HG03378 (cell line): ENCODE measurements around the gene HHAT.

Source experiments
- ATAC-seq: cut with Tn5 transposase; IDR thresholded peaks from one replicate; pipeline ENCODE4 v1.9.1; 2021; ENCODE audit warnings: mild to moderate bottlenecking, moderate library complexity; ENCODE audit not compliant: unreplicated experiment

HHAT gene

DNA sequence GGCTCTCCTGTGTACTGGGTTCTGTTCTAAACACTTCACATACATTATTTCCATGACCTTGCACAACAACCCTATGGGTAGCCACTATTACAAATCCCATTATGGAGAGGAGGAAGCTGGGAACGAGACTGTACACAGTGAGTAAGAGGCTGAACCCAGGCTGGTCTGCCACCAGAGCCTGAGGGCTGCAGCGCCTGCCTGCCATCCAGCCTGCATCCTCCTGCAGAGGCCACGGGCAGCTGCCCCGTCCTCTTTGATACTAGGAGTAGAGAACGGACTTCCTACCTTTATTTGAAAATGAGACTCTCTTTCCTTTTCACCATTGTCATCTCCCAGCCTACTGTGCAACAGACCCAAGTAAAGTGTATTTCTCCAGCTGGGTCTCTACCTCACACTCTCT is 370.0 kb downstream of the HHAT start:
- no peak for ATAC-seq

DNA sequence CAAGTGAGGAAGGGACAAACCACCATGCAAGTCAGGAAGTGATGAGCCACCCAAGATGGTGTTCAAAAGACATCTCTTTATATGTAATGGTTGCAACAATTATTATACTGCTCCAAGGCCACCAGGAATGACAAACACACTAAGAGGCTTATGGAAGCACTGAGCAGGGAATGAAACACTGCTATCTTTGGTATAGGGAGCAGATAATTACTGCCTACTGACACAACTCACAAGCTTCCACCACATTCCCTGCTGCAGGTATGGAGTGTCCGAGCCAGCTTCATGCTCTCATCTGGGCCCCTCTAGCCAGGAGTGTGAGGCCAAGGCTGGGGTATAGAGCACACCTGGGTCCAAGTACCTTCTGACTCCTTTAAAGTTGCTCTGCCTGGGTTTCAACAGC is 371.4 kb downstream of the HHAT start:
- ATAC-seq: no peak

DNA sequence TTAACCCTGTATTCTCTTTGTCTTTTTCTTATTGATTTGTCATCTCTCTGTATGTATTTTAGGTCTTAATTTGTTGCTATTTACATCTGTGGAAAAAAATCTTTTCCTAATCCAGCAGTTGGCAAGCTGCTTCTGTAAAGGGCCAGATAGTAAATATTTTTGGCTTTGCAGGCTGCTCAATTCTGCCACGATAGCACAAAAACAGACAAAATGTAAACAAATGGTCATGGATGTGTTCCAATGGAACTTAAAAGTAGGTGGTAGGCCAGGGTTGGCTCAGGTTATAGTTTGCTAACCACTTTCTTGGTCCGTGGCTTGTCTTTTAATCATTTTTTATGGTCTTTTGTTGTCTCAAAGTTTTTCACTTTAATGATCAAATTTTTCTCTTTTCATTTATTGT is 371.8 kb downstream of the HHAT start:
- no peak for ATAC-seq

DNA sequence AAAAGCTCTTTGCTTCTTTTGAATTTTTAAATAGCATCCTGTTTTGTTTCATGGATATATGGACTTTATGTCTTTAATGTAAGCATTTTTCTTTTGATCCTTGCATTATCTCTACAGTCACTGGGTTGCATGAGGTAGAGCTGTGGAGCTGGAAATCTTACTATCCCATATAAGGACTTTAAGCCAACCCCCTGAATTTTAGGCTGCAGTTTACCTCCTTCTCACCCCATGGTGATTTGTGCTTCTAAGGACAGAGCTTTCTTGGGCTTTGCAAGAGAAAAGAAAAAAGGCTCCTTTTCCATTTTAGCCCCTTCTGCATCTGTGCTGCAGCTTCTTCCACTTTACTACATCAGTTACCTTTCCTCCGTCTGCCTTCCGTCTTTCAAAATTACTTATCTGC is 373.8 kb downstream of the HHAT start:
- ATAC-seq: no peak

DNA sequence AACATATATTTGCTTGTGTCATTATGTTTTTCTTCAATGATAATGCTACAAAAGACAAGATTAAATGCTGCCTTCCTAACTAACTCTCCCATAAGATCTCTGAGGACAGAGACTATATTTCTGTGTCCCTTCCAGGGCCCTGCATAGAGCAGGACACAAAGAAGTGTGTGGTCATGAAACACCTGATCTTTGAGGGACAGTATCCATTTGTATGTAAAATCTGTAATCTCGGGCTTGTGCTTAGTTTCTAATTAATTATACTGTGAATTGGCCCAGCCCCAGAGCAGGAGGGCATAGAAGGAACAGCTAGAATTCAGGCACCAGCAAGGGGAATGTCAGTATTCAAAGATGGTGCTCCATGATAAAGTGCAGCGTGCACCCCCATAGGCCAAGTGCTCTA is 374.9 kb downstream of the HHAT start:
- no peak for ATAC-seq

DNA sequence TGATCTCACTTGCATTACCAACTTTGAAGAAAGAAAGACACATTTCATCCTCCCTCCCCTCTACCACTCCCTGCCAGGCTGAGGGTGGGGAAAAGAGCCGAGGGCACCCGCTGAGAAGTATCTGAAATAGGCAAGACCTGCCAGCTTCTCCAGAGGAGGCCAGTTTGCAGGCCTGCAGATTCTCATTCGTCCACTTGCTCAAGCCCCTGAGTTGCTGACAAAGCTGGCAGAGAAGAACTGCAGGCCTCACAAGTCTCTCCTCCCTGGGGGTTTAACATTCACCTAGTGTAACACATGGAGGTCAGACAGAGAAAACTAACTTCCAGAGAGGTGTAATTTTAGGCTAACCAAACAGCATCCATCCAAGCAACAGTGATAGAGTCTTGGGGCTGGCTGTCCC is 376.4 kb downstream of the HHAT start:
- no peak for ATAC-seq

DNA sequence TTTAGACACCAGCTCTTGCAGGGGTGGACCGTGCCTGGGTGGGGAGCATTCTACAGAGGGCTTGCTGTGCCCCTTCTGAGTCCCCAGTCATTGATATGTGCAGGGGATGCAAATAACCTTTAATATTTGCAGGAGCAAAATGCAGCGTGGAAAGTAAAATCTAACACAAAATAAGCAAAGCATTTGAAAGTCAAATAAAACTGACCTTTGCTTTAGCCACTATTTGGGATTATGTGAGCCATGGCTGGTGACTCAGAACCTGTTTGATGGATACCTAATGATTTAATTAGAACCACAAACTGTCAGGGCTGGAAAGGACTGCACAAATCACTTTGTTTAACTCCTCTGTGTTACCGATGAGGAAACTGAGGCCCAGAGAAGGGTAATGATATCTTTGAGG is 377.5 kb downstream of the HHAT start:
- ATAC-seq: no peak

DNA sequence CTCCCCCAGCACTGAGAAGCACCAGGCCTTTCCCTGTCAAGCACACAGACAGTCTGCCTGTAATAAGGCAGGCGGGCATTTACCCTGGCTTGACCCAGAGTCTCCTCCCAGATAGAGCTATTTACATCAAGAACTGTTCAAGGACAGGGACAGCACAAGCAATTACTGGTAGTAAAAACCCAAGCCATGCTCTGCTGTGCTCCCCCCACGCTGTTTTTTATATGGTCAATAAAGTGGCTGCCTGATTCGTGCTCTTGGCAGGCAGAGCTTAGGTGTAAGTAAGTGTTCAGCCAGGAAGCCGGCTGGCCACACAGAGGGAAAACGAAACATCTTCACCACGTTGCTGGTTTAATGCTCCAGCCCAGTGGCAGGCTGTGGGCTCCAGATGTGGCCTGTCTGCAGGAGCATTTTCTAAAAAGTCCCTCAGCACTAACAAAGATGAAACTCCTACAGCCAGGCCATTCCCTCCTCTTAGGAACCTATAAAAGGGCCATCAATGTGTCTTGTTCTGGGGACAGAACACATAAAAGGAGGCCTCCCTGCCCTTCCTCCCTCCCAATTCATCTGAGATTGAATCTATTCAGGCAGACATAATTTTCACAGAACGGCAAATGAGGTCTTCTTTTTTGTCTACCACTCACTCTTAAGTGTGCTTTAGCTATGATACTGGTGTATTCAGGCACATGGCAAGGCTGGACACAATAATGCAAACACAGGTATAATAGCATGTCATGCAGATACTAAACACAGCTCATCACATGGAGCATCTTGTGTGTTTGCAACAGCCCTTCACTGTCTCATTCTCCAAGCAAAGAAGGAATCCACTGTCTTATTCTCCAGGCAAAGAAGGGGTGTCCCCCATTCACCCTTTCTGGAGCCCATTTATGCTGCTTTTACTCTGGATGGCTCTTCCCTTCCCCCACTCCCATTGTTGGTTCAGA is 378.9 kb downstream of the HHAT start:
- no peak for ATAC-seq

DNA sequence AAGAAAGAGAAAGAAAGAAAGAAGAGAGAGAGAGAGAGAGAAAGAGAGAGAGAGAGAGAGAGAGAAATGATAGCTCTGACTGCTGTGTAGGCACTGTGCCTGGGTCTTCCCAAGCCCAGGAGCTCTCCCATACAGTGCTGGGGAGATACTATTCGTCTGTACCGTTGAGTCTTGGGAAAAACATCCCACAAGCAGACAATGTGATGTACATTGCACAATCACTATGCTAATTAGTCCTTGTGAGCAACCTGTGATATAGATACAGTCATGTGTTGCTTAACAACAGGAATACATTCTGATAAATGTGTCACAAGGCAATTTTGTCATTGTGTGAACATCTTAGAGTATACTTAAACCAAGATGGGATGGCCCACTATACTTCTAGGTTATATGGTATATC is 381.0 kb downstream of the HHAT start:
- ATAC-seq: no peak

DNA sequence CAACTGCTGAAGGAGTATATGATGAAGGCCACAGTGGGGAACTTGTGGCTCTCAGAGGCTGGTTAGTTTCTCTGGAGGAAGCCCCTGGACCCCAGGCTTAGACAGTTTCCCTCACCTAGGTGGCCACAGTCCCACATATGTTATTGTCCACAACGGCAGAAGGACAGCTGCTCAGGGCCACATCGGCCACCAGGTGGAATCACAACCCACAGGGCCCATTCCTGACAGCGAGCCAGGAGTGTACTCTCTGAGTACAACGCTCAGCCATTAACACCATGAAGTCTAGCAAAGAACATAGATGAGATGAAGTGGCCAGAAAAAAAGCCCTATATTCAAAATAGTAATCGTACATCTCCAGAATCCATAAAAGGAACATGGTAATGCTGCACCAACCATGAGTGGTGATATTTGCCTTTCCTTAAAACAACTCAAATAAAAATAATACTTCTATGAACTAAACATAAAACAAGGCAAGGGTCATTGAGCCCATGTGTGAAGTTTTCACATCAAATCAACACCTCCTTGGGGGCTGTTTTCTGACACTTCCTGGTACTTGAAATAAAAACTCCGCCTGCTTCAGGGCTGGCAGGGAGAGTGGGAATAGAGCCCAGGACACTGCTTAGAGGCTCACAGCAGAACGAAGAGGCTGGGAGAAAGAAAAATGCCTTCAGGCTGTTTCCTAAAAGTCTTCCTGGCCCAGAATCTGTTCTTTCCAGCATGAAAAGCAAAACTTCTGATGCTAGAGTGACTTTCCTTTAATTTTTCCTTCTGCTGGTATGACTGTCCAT is 383.3 kb downstream of the HHAT start:
- no peak for ATAC-seq

DNA sequence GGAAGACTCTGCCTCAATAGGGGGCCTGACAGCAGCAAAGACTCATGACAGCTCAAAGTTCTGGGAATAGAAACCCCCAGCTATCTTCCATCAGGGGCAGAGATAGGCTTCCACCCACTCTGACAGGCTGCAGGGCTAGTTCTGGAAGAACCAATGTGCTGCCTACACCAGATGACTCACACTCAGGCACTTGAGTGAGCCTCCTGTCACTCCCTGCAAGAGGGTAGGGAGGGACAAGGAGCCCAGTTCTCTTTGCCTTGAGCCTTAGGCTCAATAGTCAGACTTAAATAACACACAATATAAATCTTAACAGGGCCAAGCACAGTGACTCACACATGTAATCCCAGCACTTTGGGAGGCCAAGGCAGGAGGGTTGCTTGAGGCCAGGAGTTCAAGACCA is 386.4 kb downstream of the HHAT start:
- no peak for ATAC-seq

DNA sequence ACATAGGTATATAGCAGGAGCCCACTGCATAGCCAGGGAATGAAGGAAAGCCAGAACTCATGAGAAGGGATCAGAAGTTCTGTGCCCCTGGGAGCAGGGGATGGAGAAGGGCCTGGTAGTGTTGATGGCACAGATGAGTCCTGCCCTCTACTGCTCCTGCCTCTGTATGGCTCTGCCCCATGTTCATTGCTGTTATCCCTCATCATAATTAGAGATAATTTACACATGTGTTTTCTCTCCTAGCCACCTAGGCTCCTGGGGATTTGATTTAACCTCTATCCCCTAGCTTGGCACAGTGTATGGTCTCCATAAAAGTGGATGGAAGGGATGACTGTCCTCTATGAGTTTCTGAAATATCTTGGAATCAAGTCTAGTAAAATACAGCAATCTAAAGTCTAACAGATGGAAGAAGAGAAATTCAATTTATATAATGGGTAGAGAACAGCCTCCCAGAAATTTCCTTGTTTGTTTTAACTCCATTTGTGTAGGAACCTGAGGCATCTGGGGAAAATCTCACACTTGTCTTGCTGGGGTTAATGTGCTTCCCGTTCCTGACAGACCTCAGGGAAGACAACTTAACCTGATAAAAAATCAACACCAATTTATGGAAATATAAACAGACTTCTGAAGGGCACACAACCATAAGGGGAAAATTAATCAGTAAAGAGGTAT is 393.8 kb downstream of the HHAT start:
- no peak for ATAC-seq

DNA sequence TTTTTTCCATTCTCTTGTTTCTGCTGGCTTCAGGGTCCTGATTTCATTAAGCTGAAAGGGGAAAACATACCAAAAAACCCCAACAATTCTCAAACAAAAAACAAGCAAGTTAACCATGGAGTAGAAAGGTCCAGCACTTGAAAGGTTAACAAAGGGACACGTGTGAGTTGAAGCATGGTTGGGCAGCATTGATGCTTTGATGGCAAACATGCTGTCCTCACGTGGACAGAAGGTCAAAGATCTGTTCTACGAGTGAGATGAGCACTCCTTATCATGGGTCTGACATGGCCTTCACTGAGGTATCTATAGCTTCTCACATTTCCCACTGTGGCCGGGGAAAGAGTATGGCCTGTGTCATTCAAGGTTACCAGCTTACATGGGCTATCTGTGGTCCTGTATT is 394.9 kb downstream of the HHAT start:
- ATAC-seq: no peak

DNA sequence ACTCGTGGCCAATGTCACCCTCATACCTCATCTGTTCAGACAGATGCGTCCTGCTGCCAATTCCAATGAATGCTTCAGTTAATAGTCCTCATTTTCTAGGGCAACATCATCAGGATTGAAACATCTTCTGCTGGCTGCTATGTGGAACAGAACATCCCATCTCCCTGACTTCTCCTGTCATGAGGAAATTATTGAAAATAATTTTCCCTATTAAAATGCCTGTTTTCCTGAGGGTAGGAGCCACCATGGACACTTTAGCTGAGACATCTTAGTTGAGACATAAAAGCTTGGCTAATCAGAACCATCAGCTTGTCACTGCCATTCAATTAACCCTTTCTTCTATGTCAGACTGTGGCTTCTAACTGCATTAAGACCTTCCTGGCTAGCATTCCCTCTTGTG is 396.1 kb downstream of the HHAT start:
- ATAC-seq: no peak
